Stomach smooth muscle (tissue), 2 donors: ENCODE results near the gene SLC22A5.

Experiments used
- H3K27ac ChIP-seq: one replicate; pipeline ENCODE4 v1.7.0; 2013; ENCODE audit warnings: mild to moderate bottlenecking, low read length, inconsistent platforms
- H3K27me3 ChIP-seq, 2 donors: one replicate each; pipeline ENCODE4 v1.7.0; 2013; ENCODE audit warnings: low read length in 2 of 2; ENCODE audit not compliant: insufficient read depth in 2 of 2, control insufficient read depth in 1 of 2
- H3K36me3 ChIP-seq, 2 donors: one replicate each; pipeline ENCODE4 v1.7.0; 2013; ENCODE audit warnings: low read length in 2 of 2; ENCODE audit not compliant: control insufficient read depth in 2 of 2, insufficient read depth in 2 of 2
- H3K4me1 ChIP-seq: one replicate; pipeline ENCODE4 v1.7.0; 2013; ENCODE audit warnings: low read length; ENCODE audit not compliant: control insufficient read depth, insufficient read depth
- H3K4me3 ChIP-seq, 2 donors: one replicate each; pipeline ENCODE4 v1.7.0; 2013; ENCODE audit warnings: low read length in 2 of 2
- H3K9ac ChIP-seq, 2 donors: one replicate each; pipeline ENCODE4 v1.7.0; 2013; ENCODE audit warnings: low read length in 2 of 2, mild to moderate bottlenecking in 1 of 2
- H3K9me3 ChIP-seq, 2 donors: one replicate each; pipeline ENCODE4 v1.7.0; 2013; ENCODE audit warnings: low read length in 2 of 2; ENCODE audit not compliant: control insufficient read depth in 2 of 2
- donor health status: healthy.
- donor health status: Pancreatic carcinoma.

The SLC22A5 gene

GRCh38 chr5:132365213-132365612, 4.3 kb upstream of the SLC22A5 start:
- Histone ChIP-seq H3K4me1 (peaks cover 5% of the 10 kb centered on the region), H3K36me3 (peaks cover 3 to 7% of the 10 kb centered on the region in 2 donors), H3K9me3 (no peaks in the 10 kb centered on the region), H3K27ac (no peak overlapping the region), H3K4me3 (no peak overlapping the region), H3K9ac (no peak overlapping the region), H3K27me3 (no peaks in the 10 kb centered on the region)

GRCh38 chr5:132368186-132368585, 1.3 kb upstream of the SLC22A5 start:
- Histone ChIP-seq H3K4me3 (no peak overlapping the region), H3K4me1 (peaks cover 19% of the 10 kb centered on the region)

GRCh38 chr5:132369007-132369473, 470 bp upstream of the SLC22A5 start:
- Histone ChIP-seq H3K27me3 (no peaks in the 10 kb centered on the region), H3K9me3 (no peaks in the 10 kb centered on the region), H3K9ac (peak overlapping the region; percentile 88 to 89), H3K4me3 (peak overlapping the region; percentile 65 to 86), H3K27ac (peak overlapping the region; percentile 55), H3K36me3 (peaks cover 3 to 7% of the 10 kb centered on the region in 2 donors), H3K4me1 (peaks cover 19% of the 10 kb centered on the region)

More at GRCh38 chr5:132368186-132368585, 1.3 kb upstream of the SLC22A5 start:
- H3K27ac ChIP-seq = no peak overlapping the region
- peaks cover 3 to 7% of the 10 kb centered on the region in 2 donors for H3K36me3 ChIP-seq
- H3K27me3 ChIP-seq = no peaks in the 10 kb centered on the region
- H3K9me3 ChIP-seq = no peaks in the 10 kb centered on the region
- no peak overlapping the region for H3K9ac ChIP-seq

GRCh38 chr5:132370181-132370970, 866 bp downstream of the SLC22A5 start:
- no peaks in the 10 kb centered on the region for H3K9me3 ChIP-seq
- peak overlapping the region; percentile 88 to 89 for H3K9ac ChIP-seq
- H3K36me3 ChIP-seq = peaks cover 0 to under 1% of the 10 kb centered on the region in 2 donors
- peaks cover 19% of the 10 kb centered on the region for H3K4me1 ChIP-seq
- peak overlapping the region; percentile 65 to 86 for H3K4me3 ChIP-seq
- H3K27me3 ChIP-seq = no peaks in the 10 kb centered on the region
- peak overlapping the region; percentile 55 for H3K27ac ChIP-seq

- Histone ChIP-seq H3K27me3 (no peaks in the 10 kb centered on the region), H3K9me3 (no peaks in the 10 kb centered on the region), H3K27ac (no peak overlapping the region), H3K4me1 (peaks cover 19% of the 10 kb centered on the region), H3K9ac (no peak overlapping the region), H3K4me3 (peak overlapping the region; percentile 65 to 86), H3K36me3 (no peaks in the 10 kb centered on the region)
Observed at GRCh38 chr5:132370971-132371602, 1.6 kb downstream of the SLC22A5 start.

- no peaks in the 10 kb centered on the region for H3K9me3 ChIP-seq
- H3K4me1 ChIP-seq = peaks cover 20% of the 10 kb centered on the region
- H3K9ac ChIP-seq = no peak overlapping the region
- H3K27me3 ChIP-seq = no peaks in the 10 kb centered on the region
- no peaks in the 10 kb centered on the region for H3K36me3 ChIP-seq
- H3K4me3 ChIP-seq = no peak overlapping the region
- no peak overlapping the region for H3K27ac ChIP-seq
Observed at GRCh38 chr5:132371603-132371994, 2.1 kb downstream of the SLC22A5 start.

GRCh38 chr5:132372127-132372526, 2.6 kb downstream of the SLC22A5 start:
- H3K9ac ChIP-seq = no peak overlapping the region
- no peak overlapping the region for H3K27ac ChIP-seq
- H3K4me1 ChIP-seq = peaks cover 26% of the 10 kb centered on the region

GRCh38 chr5:132372542-132372941, 3.0 kb downstream of the SLC22A5 start:
- Histone ChIP-seq H3K4me3 (no peak overlapping the region), H3K27me3 (no peaks in the 10 kb centered on the region), H3K9me3 (no peaks in the 10 kb centered on the region), H3K27ac (no peak overlapping the region), H3K4me1 (peaks cover 28% of the 10 kb centered on the region), H3K9ac (no peak overlapping the region), H3K36me3 (no peaks in the 10 kb centered on the region)

More at GRCh38 chr5:132372127-132372526, 2.6 kb downstream of the SLC22A5 start:
- H3K9me3 ChIP-seq = no peaks in the 10 kb centered on the region
- H3K4me3 ChIP-seq = no peak overlapping the region
- no peaks in the 10 kb centered on the region for H3K27me3 ChIP-seq
- no peaks in the 10 kb centered on the region for H3K36me3 ChIP-seq

- H3K9me3 ChIP-seq = no peaks in the 10 kb centered on the region
- no peaks in the 10 kb centered on the region for H3K27me3 ChIP-seq
- H3K4me1 ChIP-seq = peaks cover 15% of the 10 kb centered on the region
- H3K4me3 ChIP-seq = no peak overlapping the region
- H3K36me3 ChIP-seq = peaks cover 7 to 10% of the 10 kb centered on the region in 2 donors
- H3K9ac ChIP-seq = no peak overlapping the region
- H3K27ac ChIP-seq = no peak overlapping the region
Observed at GRCh38 chr5:132375957-132376356, 6.4 kb downstream of the SLC22A5 start.

GRCh38 chr5:132376694-132377641, 7.5 kb downstream of the SLC22A5 start:
- Histone ChIP-seq H3K27me3 (no peaks in the 10 kb centered on the region), H3K4me1 (peaks cover 9% of the 10 kb centered on the region), H3K36me3 (peaks cover 7 to 10% of the 10 kb centered on the region in 2 donors), H3K9me3 (no peaks in the 10 kb centered on the region), H3K9ac (peak overlapping the region; percentile 4 to 51), H3K4me3 (peak overlapping the region in 1 of 2 donors; percentile 55), H3K27ac (no peak overlapping the region)
